H1 (cell line): ENCODE measurements around the gene KRTCAP2. TPM values are rescaled to one million over a fixed set of nuclear protein-coding genes. Genes with fewer than 3 reads are reported as not detected.
"Not testable (repeated sequence)": the region's sequence is repeated elsewhere in the genome, so short reads cannot be mapped to it uniquely, and the experiment has no call there.

Experiments
- CTCF ChIA-PET: fragments of 300-600 bp; sonication (Branson Sonifier 250); formaldehyde crosslinking; loops from one replicate; lab custom pipeline; 2021; ENCODE audit not compliant: partially characterized antibody; lab: Charles Lee
- POLR2A ChIA-PET: fragments of 300-600 bp; sonication (Branson Sonifier 250); formaldehyde crosslinking; loops from one replicate; lab custom pipeline; 2021; ENCODE audit warnings: inconsistent platforms; ENCODE audit not compliant: partially characterized antibody; lab: Charles Lee
- DNase-seq, 2 experiments: peaks; one replicate each; pipeline versions ENCODE4 v3.0.0 to v3.0.0-alpha.2; 2010 to 2022; ENCODE audit warnings: low spot score in 2 of 2, low read depth in 1 of 2, mixed read lengths in 1 of 2
- FAIRE-seq: peaks from 2 replicates; lab custom pipeline; 2011; peaks lifted over from hg19 to GRCh38; lab: Jason Lieb, UNC
- H2AFZ ChIP-seq: 2 replicates; pipeline ENCODE4 v1.8.1; 2012; ENCODE audit warnings: low read length, inconsistent platforms
- H2AK5ac ChIP-seq: 2 replicates; pipeline ENCODE4 v1.6.1; 2013; ENCODE audit warnings: low read depth, low read length
- H2BK120ac ChIP-seq: replicated peaks from 2 replicates; pipeline ENCODE3; 2013; ENCODE audit warnings: low read depth, low read length, inconsistent platforms
- H2BK12ac ChIP-seq: 2 replicates; pipeline ENCODE4 v1.6.1; 2013; ENCODE audit warnings: low read depth, low read length
- H2BK15ac ChIP-seq: 2 replicates; pipeline ENCODE4 v1.6.1; 2013; ENCODE audit warnings: low read length
- H2BK20ac ChIP-seq: 2 replicates; pipeline ENCODE4 v1.6.1; 2013; ENCODE audit warnings: low read length
- H2BK5ac ChIP-seq: 2 replicates; pipeline ENCODE4 v1.6.1; 2013; ENCODE audit warnings: low read depth, low read length
- H3K14ac ChIP-seq: 2 replicates; pipeline ENCODE4 v1.6.1; 2013; ENCODE audit warnings: inconsistent platforms; ENCODE audit not compliant: insufficient read length
- H3K18ac ChIP-seq: 2 replicates; pipeline ENCODE4 v1.6.1; 2013; ENCODE audit warnings: low read length; ENCODE audit errors: extremely low read depth
- H3K23ac ChIP-seq: 2 replicates; pipeline ENCODE4 v1.6.1; 2013; ENCODE audit warnings: inconsistent platforms; ENCODE audit not compliant: insufficient read length
- H3K23me2 ChIP-seq: 2 replicates; pipeline ENCODE4 v1.6.1; 2013; ENCODE audit warnings: low read depth, low read length
- H3K27ac ChIP-seq: 2 replicates; pipeline ENCODE4 v1.6.1; 2011; ENCODE audit warnings: low read depth, low read length, inconsistent platforms
- H3K27me3 ChIP-seq, 4 experiments: replicated peaks in 1 of 4; 1 replicate in 1 of 4; 2 replicates in 3 of 4; pipeline versions ENCODE4 v1.6.1 to v1.8.1; 2011 to 2013; ENCODE audit warnings: low read length in 3 of 4, mild to moderate bottlenecking in 3 of 4, inconsistent platforms in 2 of 4, mixed read lengths in 2 of 4, moderate library complexity in 1 of 4; ENCODE audit not compliant: control insufficient read depth in 3 of 4, insufficient read depth in 3 of 4; ENCODE audit errors: extremely low read depth in 1 of 4
- H3K36me3 ChIP-seq, 4 experiments: 2 replicates each; pipeline versions ENCODE4 v1.6.1 to v1.8.1; 2011 to 2013; ENCODE audit warnings: mild to moderate bottlenecking in 4 of 4, low read length in 3 of 4, moderate library complexity in 2 of 4, control low read depth in 1 of 4, inconsistent platforms in 1 of 4; ENCODE audit not compliant: insufficient read depth in 4 of 4, control insufficient read depth in 2 of 4
- H3K4ac ChIP-seq: replicated peaks from 2 replicates; pipeline ENCODE3; 2013; ENCODE audit warnings: low read length, low read depth, mixed read lengths, inconsistent platforms; ENCODE audit not compliant: insufficient read length
- H3K4me1 ChIP-seq, 4 experiments: replicated peaks in 1 of 4; 1 replicate in 1 of 4; 2 replicates in 3 of 4; pipeline versions ENCODE4 v1.6.1 to v1.8.1; 2011 to 2013; ENCODE audit warnings: low read length in 3 of 4, inconsistent platforms in 2 of 4, mixed read lengths in 1 of 4; ENCODE audit not compliant: insufficient read depth in 4 of 4, control insufficient read depth in 3 of 4
- H3K4me2 ChIP-seq, 2 experiments: 2 replicates each; pipeline versions ENCODE4 v1.6.1 to v1.8.1; 2011 to 2013; ENCODE audit warnings: low read depth in 2 of 2, low read length in 2 of 2, control low read depth in 1 of 2, inconsistent platforms in 1 of 2, mild to moderate bottlenecking in 1 of 2; ENCODE audit not compliant: insufficient read depth in 1 of 2
- H3K4me3 ChIP-seq, 4 experiments: fragments of 200-600, 300-600 bp in 1 of 4; sonication (generic), shearing (Covaris generic), sonication (Bioruptor Twin) in 1 of 4; 2 replicates each; pipeline versions ENCODE4 v1.5.1 to v1.8.1; 2011 to 2016; ENCODE audit warnings: low read length in 4 of 4, low read depth in 3 of 4, control low read depth in 2 of 4, inconsistent platforms in 2 of 4, mild to moderate bottlenecking in 2 of 4, mixed read lengths in 1 of 4, moderate library complexity in 1 of 4; ENCODE audit not compliant: insufficient read depth in 2 of 4; ENCODE audit errors: extremely low read depth in 1 of 4
- H3K56ac ChIP-seq: replicated peaks from 2 replicates; pipeline ENCODE3; 2013; ENCODE audit warnings: low read depth, mild to moderate bottlenecking, mixed read lengths, low read length, inconsistent platforms; ENCODE audit not compliant: insufficient read length
- H3K79me1 ChIP-seq: 2 replicates; pipeline ENCODE4 v1.6.1; 2013; ENCODE audit warnings: low read depth, low read length, control low read depth
- H3K79me2 ChIP-seq, 2 experiments: 2 replicates each; pipeline versions ENCODE4 v1.6.1 to v1.8.1; 2012 to 2013; ENCODE audit warnings: low read length in 2 of 2, mild to moderate bottlenecking in 2 of 2, inconsistent platforms in 1 of 2; ENCODE audit not compliant: insufficient read depth in 2 of 2, control insufficient read depth in 1 of 2
- H3K9ac ChIP-seq, 4 experiments: replicated peaks in 1 of 4; 1 replicate in 1 of 4; 2 replicates in 3 of 4; pipeline versions ENCODE4 v1.6.1 to v1.8.1; 2011 to 2013; ENCODE audit warnings: low read depth in 3 of 4, low read length in 3 of 4, control low read depth in 2 of 4, mild to moderate bottlenecking in 2 of 4, moderate library complexity in 2 of 4, inconsistent platforms in 1 of 4; ENCODE audit errors: extremely low read depth in 1 of 4
- H3K9me3 ChIP-seq, 2 experiments: 2 replicates each; pipeline versions ENCODE4 v1.6.1 to v1.8.1; 2012 to 2013; ENCODE audit warnings: mild to moderate bottlenecking in 2 of 2, moderate library complexity in 2 of 2, control low read depth in 1 of 2, inconsistent platforms in 1 of 2, low read depth in 1 of 2, low read length in 1 of 2, mixed read lengths in 1 of 2; ENCODE audit not compliant: insufficient read depth in 2 of 2
- H4K20me1 ChIP-seq, 2 experiments: replicated peaks in 1 of 2; 2 replicates each; pipeline versions ENCODE3 to v1.8.1; 2011 to 2013; ENCODE audit warnings: inconsistent platforms in 2 of 2, low read length in 2 of 2, mild to moderate bottlenecking in 1 of 2; ENCODE audit not compliant: insufficient read depth in 2 of 2, control insufficient read depth in 1 of 2
- H4K5ac ChIP-seq: 2 replicates; pipeline ENCODE4 v1.6.1; 2013; ENCODE audit warnings: low read length, low read depth, mixed read lengths, inconsistent platforms; ENCODE audit not compliant: insufficient read length
- H4K8ac ChIP-seq: 2 replicates; pipeline ENCODE4 v1.8.0; 2013; ENCODE audit warnings: mild to moderate bottlenecking, moderate library complexity, low read length, inconsistent platforms; ENCODE audit not compliant: insufficient read depth; ENCODE audit errors: extremely low read depth
- H4K91ac ChIP-seq: replicated peaks from 2 replicates; pipeline ENCODE3; 2013; ENCODE audit warnings: low read length, mixed read lengths, inconsistent platforms; ENCODE audit not compliant: insufficient read length
- GABPA ChIP-seq: IDR thresholded peaks from 2 replicates; pipeline ENCODE4 v1.6.1; 2011; ENCODE audit warnings: mild to moderate bottlenecking, low read length, moderate library complexity, borderline replicate concordance; ENCODE audit not compliant: insufficient read depth
- KDM5A ChIP-seq: fragments of 200-600 bp; IDR thresholded peaks from 2 replicates; pipeline ENCODE4 v1.7.1; 2012; ENCODE audit warnings: mild to moderate bottlenecking, low read length, inconsistent platforms, mixed read lengths
- PHF8 ChIP-seq: fragments of 200-600 bp; sonication (generic); conservative IDR thresholded peaks from 2 replicates; pipeline ENCODE4 v1.7.1; 2012; ENCODE audit warnings: low read depth, mild to moderate bottlenecking, inconsistent platforms, low read length, moderate library complexity
- SAP30 ChIP-seq: fragments of 300-600 bp; sonication (generic); IDR thresholded peaks from 2 replicates; pipeline ENCODE4 v1.7.1; 2012; ENCODE audit warnings: low read length, moderate library complexity, mild to moderate bottlenecking, inconsistent platforms; ENCODE audit not compliant: insufficient read depth, insufficient replicate concordance
- SIN3A ChIP-seq, 2 experiments: IDR thresholded peaks in 1 of 2; conservative IDR thresholded peaks in 1 of 2; 2 replicates each; pipeline ENCODE4 v1.6.1; 2011 to 2012; ENCODE audit warnings: low read length in 2 of 2, improper control_type of control experiment in 1 of 2, low read depth in 1 of 2, mild to moderate bottlenecking in 1 of 2
- SRF ChIP-seq: IDR thresholded peaks from 2 replicates; pipeline ENCODE4 v1.6.1; 2011; ENCODE audit warnings: mild to moderate bottlenecking, low read depth, low read length, moderate library complexity
- TBP ChIP-seq: IDR thresholded peaks from 2 replicates; pipeline ENCODE4 v1.6.1; 2011; ENCODE audit warnings: low read depth, low read length, improper control_type of control experiment
- WGBS, 2 experiments: shearing (Covaris generic) in 1 of 2; methylation state at CpG; one replicate each; pipeline versions ENCODE4 v1.1.6 to v1.1.7; 2013 to 2015; ENCODE audit warnings: low lambda C conversion rate in 2 of 2, mixed read lengths in 2 of 2, inconsistent platforms in 1 of 2, low coverage in 1 of 2, missing lambda C conversion rate in 1 of 2; ENCODE audit not compliant: insufficient replicate concordance in 2 of 2, insufficient coverage in 1 of 2, insufficient read length in 1 of 2; ENCODE audit errors: extremely low coverage in 1 of 2, missing lambda C conversion rate in 1 of 2; 5-methylcytosine and 5-hydroxymethylcytosine counted together
- polyA plus RNA-seq, 7 experiments: library from polyadenylated mRNA; depleted of rRNA in 3 of 7; stranded (reverse) in 5 of 7; unstranded in 2 of 7; fragments of >200 nt in 5 of 7; fragments of 200-250 nt in 2 of 7; gene quantifications; 1 replicate in 5 of 7; 2 replicates in 1 of 7; 4 replicates in 1 of 7; pipeline versions ENCODE4 v1.2.1 to v1.2.3, GENCODE V29; 2011 to 2013; ENCODE audit warnings: missing spikeins in 2 of 7, mixed read lengths in 2 of 7
- total RNA-seq: library from RNA; stranded (reverse); fragmentation: NEBNext Ultra II Directional; extraction: Animal tissue kit (Norgen Biotek cat#: 25700); gene quantifications from 2 replicates; pipeline ENCODE4 v1.2.1, GENCODE V29; 2021

KRTCAP2 gene
- total and polyA plus RNA-seq, 2 of the 8 experiments (the other 6 are each of a cell fraction or from before 2014, with no cell fraction given) = 146 to 317 TPM

- TF ChIP-seq KDM5A (no peak), SAP30 (no peak), TBP (no peak), GABPA (no peak), SIN3A (conservative IDR thresholded peaks at IDR 0.05 in 1 of 2, IDR thresholded peaks at IDR 0.05 in 1 of 2; ENCODE audit: low read depth in 1 of 2, low read length in 2 of 2) (no peak), PHF8 (no peak), SRF (no peak)
Observed at GRCh38 chr1:155168456-155169210, 4.5 kb downstream of the KRTCAP2 start (continued).

DNA sequence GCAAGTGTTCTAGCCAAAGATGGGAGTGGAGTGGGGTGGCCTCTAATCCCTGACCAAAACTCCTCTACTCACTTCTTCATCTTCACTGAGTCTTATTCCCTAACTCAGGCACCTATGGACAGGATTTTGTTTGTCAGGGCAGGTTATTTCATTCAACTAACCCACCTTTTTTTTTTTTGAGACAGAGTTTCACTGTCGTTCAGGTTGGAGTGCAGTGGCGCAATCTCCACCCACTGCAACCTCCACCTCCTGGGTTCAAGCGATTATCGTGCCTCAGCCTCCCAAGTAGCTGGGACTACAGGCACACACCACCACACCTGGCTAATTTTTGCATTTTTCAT, 5.0 kb downstream of the KRTCAP2 start:
- not testable (repeated sequence) for H3K14ac ChIP-seq, H2BK5ac ChIP-seq, H4K20me1 ChIP-seq, H4K91ac ChIP-seq, H2AFZ ChIP-seq, H2BK12ac ChIP-seq, H3K18ac ChIP-seq, H3K9ac ChIP-seq, H3K36me3 ChIP-seq, H3K27me3 ChIP-seq, H2AK5ac ChIP-seq, H4K8ac ChIP-seq, H3K4ac ChIP-seq, H3K23ac ChIP-seq, H3K79me1 ChIP-seq, H3K9me3 ChIP-seq, DNase-seq, H2BK120ac ChIP-seq, H3K56ac ChIP-seq, H3K27ac ChIP-seq, H4K5ac ChIP-seq, FAIRE-seq, H2BK20ac ChIP-seq, H2BK15ac ChIP-seq
- 81% methylated on average over 4 of the region's 4 CpGs; no CpG with 5 or more reads in 1 of the 2 experiments for WGBS, 2 experiments
- ChIA-PET POLR2A (interaction anchor here (0.6 to 3.0 kb wide), 9 partner anchors 16 to 154 kb away, joined by 3 to 24 read pairs (median 7); no protein-coding TSS in a partner anchor), CTCF (interaction anchor here (0.6 to 12.4 kb wide), 31 partner anchors 9 to 223 kb away, joined by 3 to 215 read pairs (median 4); partner anchors contain the start of genes DPM3, EFNA1, EFNA4 and FLAD1)
- Histone ChIP-seq H3K4me2 (peak overlapping the region in 1 of 2 experiments; percentile 63; a peak in 2 of 4 replicates), H3K79me2 (peaks cover 0 to 12% of the 10 kb centered on the region in 2 experiments; a peak in 2 of 4 replicates), H3K4me3 (peak overlapping the region in 1 of 4 experiments; percentile 71; a peak in 2 of 8 replicates), H3K23me2 (peaks cover 11% of the 10 kb centered on the region), H3K4me1 (peaks cover 5 to 19% (median 13%) of the 10 kb centered on the region in 4 experiments)
